Gastroesophageal sphincter (tissue), 4 donors: ENCODE results near the gene EPM2A. TPM values are rescaled to one million over a fixed set of nuclear protein-coding genes. Genes with fewer than 3 reads are reported as not detected.

Experiments
- ATAC-seq: fragments of 150-250 bp; one replicate; pipeline ENCODE4 v1.9.1; 2016; ENCODE audit warnings: mild to moderate bottlenecking, moderate library complexity
- H3K27ac ChIP-seq, 4 donors: fragments of 200-600 bp; sonication (generic) in 3 of 4; 1 replicate in 3 of 4; 2 replicates in 1 of 4; pipeline ENCODE4 v1.5.1; 2016 to 2019
- H3K27me3 ChIP-seq: fragments of 200-600 bp; sonication (generic); one replicate; pipeline ENCODE4 v1.5.1; 2019
- H3K36me3 ChIP-seq, 2 donors: fragments of 200-600 bp; sonication (generic); one replicate each; pipeline ENCODE4 v1.5.1; 2019; ENCODE audit warnings: control low read depth in 1 of 2
- H3K4me1 ChIP-seq, 3 donors: fragments of 200-600 bp; sonication (generic); 1 replicate in 2 of 3; 2 replicates in 1 of 3; pipeline ENCODE4 v1.5.1; 2016 to 2019; ENCODE audit warnings: control low read depth in 2 of 3
- H3K4me3 ChIP-seq, 2 donors: fragments of 200-600 bp; sonication (generic); one replicate each; pipeline ENCODE4 v1.5.1; 2019; ENCODE audit warnings: mild to moderate bottlenecking in 1 of 2, moderate library complexity in 1 of 2
- H3K9me3 ChIP-seq, 3 donors: fragments of 200-600 bp; sonication (generic); one replicate each; pipeline ENCODE4 v1.5.1; 2017 to 2019; ENCODE audit warnings: control low read depth in 2 of 3
- EP300 ChIP-seq: sonication (generic); formaldehyde crosslinking; IDR thresholded peaks from one replicate; pipeline ENCODE4 v1.6.1; 2017; ENCODE audit warnings: antibody characterized with exemption, mild to moderate bottlenecking
- POLR2A ChIP-seq, 2 donors: fragments of 450-650 bp; IDR thresholded peaks; one replicate each; pipeline ENCODE4 v1.6.1; 2017; ENCODE audit warnings: antibody characterized with exemption in 2 of 2, mild to moderate bottlenecking in 2 of 2, moderate library complexity in 1 of 2
- POLR2AphosphoS5 ChIP-seq: sonication (generic); formaldehyde crosslinking; IDR thresholded peaks from one replicate; pipeline ENCODE4 v1.6.1; 2017; ENCODE audit warnings: antibody characterized with exemption
- WGBS, 2 donors: methylation state at CpG; one replicate each; pipeline ENCODE4 v1.1.5; 2018; ENCODE audit warnings: low coverage in 1 of 2; 5-methylcytosine and 5-hydroxymethylcytosine counted together
- total RNA-seq, 4 donors: library from RNA; depleted of rRNA; stranded (reverse); fragments of >200 nt; gene quantifications; one replicate each; pipeline ENCODE4 v1.1.0, GENCODE V29; 2016
- TF ChIP-seq, protein P1 (sequence below), 4 experiments: fragments of 200-600 bp in 2 of 4; fragments of 450-650 bp in 2 of 4; sonication (generic) in 1 of 4; IDR thresholded peaks; one replicate each; pipeline ENCODE4 v1.5.1; 2017 to 2019; ENCODE audit warnings: antibody characterized with exemption in 4 of 4, mild to moderate bottlenecking in 2 of 4, moderate library complexity in 2 of 4

Gene EPM2A
- total RNA-seq, 4 donors from 2014 or later: 53.7 to 83.7 (median 77.1) TPM

DNA sequence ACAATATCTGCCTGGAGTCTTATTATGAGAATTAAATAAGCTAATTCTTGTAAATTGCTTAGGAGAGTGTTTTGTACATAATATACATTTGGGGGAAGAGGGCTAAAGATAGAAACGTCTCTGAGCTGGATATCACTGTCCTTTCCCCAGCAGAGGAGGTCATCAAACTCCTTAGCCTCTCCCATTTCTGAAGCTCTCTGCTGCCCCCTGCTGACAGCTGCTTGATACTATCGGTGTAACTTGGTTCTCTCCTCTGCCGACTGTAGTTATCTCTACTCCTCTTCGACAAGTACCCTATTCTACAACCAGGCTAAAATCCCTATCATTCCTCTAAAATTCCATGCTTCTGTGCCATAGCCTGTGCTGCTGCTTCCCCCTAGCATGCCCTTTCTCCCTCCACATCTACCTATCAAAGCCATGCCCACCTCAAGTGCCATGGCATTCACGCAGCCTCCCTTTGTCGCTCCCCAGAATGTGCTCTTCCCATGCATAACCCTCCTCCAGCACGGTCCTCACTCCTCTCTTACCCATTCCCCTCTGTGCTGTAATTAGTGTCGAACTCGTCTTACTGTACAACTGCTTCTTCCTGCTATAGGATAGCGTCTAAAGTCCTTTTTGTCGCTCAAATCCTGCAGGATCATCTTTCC lies 101.2 kb downstream of the EPM2A start:
- H3K4me1 ChIP-seq: peaks cover 0 to 15% (median 0%) of the 10 kb centered on the region in 3 donors
- peak; percentile 68 for ATAC-seq
- TF ChIP-seq EP300: no peak
- TF ChIP-seq, protein P1, sequence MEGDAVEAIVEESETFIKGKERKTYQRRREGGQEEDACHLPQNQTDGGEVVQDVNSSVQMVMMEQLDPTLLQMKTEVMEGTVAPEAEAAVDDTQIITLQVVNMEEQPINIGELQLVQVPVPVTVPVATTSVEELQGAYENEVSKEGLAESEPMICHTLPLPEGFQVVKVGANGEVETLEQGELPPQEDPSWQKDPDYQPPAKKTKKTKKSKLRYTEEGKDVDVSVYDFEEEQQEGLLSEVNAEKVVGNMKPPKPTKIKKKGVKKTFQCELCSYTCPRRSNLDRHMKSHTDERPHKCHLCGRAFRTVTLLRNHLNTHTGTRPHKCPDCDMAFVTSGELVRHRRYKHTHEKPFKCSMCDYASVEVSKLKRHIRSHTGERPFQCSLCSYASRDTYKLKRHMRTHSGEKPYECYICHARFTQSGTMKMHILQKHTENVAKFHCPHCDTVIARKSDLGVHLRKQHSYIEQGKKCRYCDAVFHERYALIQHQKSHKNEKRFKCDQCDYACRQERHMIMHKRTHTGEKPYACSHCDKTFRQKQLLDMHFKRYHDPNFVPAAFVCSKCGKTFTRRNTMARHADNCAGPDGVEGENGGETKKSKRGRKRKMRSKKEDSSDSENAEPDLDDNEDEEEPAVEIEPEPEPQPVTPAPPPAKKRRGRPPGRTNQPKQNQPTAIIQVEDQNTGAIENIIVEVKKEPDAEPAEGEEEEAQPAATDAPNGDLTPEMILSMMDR (IDR thresholded peaks at IDR 0.05): peak; percentile 74 to 81 (median 75)
- H3K9me3 ChIP-seq: no peaks in the 10 kb centered on the region
- peaks cover 0 to 8% of the 10 kb centered on the region in 2 donors for H3K36me3 ChIP-seq
- no peak overlapping the region for H3K4me3 ChIP-seq
- no peak overlapping the region for H3K27ac ChIP-seq
- no peaks in the 10 kb centered on the region for H3K27me3 ChIP-seq
- WGBS, 2 donors: 42 to 48% methylated on average over 11 of the region's 11 CpGs

DNA sequence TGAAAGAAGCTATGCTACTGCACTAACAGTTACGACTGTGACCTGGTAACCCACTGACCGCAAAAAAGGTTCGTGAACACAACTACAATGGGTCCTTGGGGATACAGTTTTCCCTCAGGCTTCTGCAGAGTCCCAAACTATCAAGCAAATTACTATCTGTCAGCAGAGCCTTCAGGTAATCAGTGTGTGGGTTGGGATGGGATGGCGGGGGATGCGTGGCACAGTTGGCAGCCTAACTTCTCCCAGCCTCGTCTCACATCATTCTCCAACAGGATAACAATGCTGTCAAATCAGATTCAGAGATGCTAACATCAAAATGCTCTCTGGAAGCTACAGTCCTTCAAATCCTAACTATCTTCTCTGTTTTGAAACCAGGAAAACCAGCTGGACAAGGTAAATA lies 102.3 kb downstream of the EPM2A start:
- no peak overlapping the region for H3K4me3 ChIP-seq
- no peak overlapping the region for H3K27ac ChIP-seq
- H3K9me3 ChIP-seq: no peaks in the 10 kb centered on the region
- no peak for ATAC-seq
- peaks cover 0 to 15% (median 0%) of the 10 kb centered on the region in 3 donors for H3K4me1 ChIP-seq
- H3K27me3 ChIP-seq: no peaks in the 10 kb centered on the region
- 88 to 92% methylated on average over 4 to 6 of the region's 6 CpGs for WGBS, 2 donors
- H3K36me3 ChIP-seq: peaks cover 0 to 18% of the 10 kb centered on the region in 2 donors
- TF ChIP-seq, protein P1 (IDR thresholded peaks at IDR 0.05): no peak
- TF ChIP-seq EP300 (no peak), POLR2AphosphoS5 (no peak), POLR2A (IDR thresholded peaks at IDR 0.05) (no peak)

DNA sequence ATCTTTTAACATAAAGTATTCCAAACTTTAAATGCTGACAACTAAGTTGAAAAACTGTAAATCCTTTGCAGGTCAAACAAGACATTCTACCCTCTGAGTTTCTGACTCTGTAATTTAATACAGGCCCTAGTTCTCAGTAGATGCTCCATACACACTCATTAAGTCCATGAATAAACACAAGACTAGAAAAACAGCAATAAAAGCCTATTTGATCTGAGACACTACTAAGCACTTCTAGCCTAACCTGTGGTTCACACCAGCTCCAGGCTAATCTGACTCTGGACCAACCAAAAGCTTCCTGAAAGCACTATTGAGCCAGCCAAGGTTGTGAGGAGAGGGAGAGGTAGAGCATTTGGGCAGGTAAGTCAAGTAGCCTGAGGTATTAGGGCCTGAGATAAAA lies 103.9 kb downstream of the EPM2A start:
- Histone ChIP-seq H3K9me3 (no peaks in the 10 kb centered on the region), H3K27ac (no peak overlapping the region), H3K27me3 (no peaks in the 10 kb centered on the region), H3K36me3 (peaks cover 0 to 34% of the 10 kb centered on the region in 2 donors), H3K4me1 (peaks cover 0 to 15% (median 0%) of the 10 kb centered on the region in 3 donors), H3K4me3 (no peak overlapping the region)
- TF ChIP-seq, protein P1 (IDR thresholded peaks at IDR 0.05): no peak
- TF ChIP-seq EP300 (no peak), POLR2A (IDR thresholded peaks at IDR 0.05) (no peak), POLR2AphosphoS5 (no peak)
- ATAC-seq: no peak

DNA sequence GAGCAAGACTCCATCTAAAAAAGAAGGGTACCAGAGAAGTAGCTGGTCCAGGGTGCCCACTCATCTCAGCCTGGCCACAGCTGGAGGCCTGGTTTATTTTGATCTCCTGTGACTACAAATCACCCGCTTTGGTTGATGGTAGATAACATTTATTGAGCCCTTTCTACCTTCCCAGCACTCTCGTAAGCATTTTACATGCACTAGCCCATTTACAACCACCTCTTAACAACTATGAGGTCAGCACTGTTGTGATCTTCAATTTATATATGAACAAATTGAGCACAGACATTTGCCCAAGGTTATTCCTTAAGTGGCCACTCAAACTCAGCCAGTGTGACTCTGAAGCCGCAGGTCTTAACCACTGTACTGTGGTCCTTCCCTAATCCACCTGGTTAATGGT lies 104.7 kb downstream of the EPM2A start:
- WGBS, 2 donors: 100% methylated on average over 2 to 3 of the region's 3 CpGs
- Histone ChIP-seq H3K27ac (no peak overlapping the region), H3K4me1 (peaks cover 0 to 15% (median 0%) of the 10 kb centered on the region in 3 donors), H3K4me3 (no peak overlapping the region), H3K27me3 (no peaks in the 10 kb centered on the region), H3K36me3 (peaks cover 0 to 42% of the 10 kb centered on the region in 2 donors), H3K9me3 (no peaks in the 10 kb centered on the region)
- no peak for TF ChIP-seq POLR2A (IDR thresholded peaks at IDR 0.05)
- TF ChIP-seq, protein P1 (IDR thresholded peaks at IDR 0.05): no peak
- TF ChIP-seq POLR2AphosphoS5: no peak
- TF ChIP-seq EP300: no peak
- no peak for ATAC-seq

DNA sequence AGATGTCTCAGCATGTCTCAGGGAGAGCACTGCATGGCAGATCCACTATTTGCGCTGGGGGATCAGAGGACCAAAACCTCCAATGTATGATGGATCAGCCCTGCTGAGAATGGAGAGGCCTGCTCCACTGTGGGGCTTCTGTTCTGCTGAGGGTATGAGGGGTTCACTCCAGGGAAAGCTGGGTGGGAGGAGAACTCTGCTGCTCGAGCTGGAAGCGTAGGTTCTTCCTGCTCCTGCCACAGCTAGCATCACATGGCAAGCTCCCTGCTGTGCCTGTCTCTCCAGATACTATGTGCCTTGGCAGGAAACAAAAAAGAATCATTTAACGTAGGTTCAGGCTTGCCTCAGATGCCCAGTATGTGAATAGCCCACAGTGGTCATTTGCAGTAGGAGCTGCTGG lies 105.8 kb downstream of the EPM2A start:
- no peaks in the 10 kb centered on the region for H3K9me3 ChIP-seq
- TF ChIP-seq POLR2AphosphoS5: no peak
- no peak for TF ChIP-seq EP300
- TF ChIP-seq, protein P1 (IDR thresholded peaks at IDR 0.05): no peak
- H3K4me3 ChIP-seq: no peak overlapping the region
- no peak for ATAC-seq
- H3K27ac ChIP-seq: no peak overlapping the region
- H3K36me3 ChIP-seq: peaks cover 0 to 47% of the 10 kb centered on the region in 2 donors
- no peaks in the 10 kb centered on the region for H3K27me3 ChIP-seq
- 100% methylated on average over 2 of the region's 4 CpGs; no CpG with 5 or more reads in 1 of the 2 donors for WGBS, 2 donors
- H3K4me1 ChIP-seq: peaks cover 0 to 15% (median 0%) of the 10 kb centered on the region in 3 donors
